HG03280 (cell line): ENCODE data around the gene STAC2.
A peak's percentile ranks its signal among the peaks of the same experiment; 100 is the strongest.

Experiments used
- ATAC-seq: cut with Tn5 transposase; IDR thresholded peaks from one replicate; pipeline ENCODE4 v1.9.1; 2021; ENCODE audit warnings: mild to moderate bottlenecking, moderate library complexity; ENCODE audit not compliant: unreplicated experiment

The STAC2 gene

DNA sequence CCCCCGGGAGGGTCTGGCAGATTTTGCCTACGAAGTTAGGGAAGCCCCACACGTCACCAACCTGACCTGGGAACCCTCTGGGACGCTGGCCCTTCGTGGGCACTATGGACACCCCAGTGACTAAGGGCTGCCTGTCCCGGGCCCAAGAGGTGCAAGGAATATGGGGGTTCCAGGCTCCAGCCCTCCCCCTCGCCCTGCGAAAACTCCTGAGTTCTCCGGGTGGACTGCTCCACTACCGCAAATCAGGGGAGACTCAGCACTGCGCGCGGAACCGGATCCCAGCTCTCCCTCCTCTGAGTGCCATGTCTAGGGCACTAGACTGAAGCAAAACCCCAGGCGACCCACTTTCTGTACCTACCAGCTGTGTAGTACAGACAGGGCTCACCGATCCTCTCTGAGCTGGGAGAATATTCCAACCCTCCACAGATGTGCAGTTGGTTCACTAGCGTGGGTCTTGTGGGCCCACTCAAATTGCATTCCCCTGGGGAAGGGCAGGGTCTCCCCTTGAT, 59.9 kb downstream of the STAC2 start, which contains the start of gene ARL5C:
Gene ARL5C, minus strand, starts transcription at position 321 of the 509 bp plus-strand sequence. CDS start 401 bp downstream, outside the sequence.
- no peak for ATAC-seq

DNA sequence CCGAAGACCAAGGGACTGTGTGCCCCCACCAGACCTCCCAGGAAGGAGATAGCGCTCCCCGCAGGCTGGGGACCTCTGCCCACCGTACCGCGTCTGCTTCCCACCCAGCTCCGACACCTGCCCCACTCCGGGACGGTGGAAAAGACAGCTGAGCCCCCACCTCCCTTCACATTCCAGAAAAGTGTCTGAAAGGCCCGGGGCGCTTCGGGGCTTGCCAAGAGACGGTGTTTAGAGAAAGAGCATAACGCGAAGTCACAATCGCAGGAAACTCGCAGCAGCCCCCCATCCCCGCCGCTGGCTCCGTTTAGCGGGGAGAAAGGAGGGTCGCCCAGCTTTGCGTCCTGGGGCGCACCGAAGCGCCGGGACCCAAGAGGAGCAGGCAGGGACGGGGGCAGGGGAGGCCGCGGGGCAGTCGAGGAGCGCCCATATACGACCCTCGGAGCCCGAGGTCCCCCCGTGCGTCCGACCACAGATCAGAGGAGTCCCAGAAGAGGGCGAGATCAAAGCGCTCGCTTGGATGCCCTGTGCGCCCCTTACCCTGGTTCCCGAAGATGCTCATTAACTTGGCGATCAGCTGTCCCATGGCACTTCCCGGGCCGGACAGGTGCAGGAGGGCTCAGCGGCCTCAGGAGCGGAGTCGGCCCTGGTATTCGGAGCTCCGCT, 60.4 kb downstream of the STAC2 start:
- no peak for ATAC-seq

DNA sequence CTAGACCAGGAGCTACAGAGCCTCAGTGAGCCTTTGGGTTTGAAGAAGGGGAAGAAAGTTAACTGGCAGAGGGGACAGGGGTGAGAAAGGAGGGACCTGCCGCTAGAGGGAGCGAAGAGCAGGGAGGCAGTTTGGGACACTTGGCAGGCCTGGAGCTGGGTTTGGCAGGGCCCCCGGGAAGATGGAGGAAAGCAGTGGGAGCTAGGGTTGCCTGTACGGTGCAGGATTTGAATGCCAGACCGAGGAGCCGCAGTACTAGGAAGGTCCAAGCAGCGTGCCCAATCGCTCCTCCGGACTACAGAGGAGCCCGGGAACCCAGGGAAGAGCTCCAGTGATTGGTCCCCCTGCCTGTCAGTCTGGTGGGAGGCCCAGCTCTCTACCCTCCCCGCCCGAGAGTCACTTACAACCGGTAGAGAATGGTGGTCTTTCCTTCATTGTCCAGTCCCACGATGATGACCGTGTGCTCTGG, 61.0 kb downstream of the STAC2 start:
- ATAC-seq, result peak; percentile 78

DNA sequence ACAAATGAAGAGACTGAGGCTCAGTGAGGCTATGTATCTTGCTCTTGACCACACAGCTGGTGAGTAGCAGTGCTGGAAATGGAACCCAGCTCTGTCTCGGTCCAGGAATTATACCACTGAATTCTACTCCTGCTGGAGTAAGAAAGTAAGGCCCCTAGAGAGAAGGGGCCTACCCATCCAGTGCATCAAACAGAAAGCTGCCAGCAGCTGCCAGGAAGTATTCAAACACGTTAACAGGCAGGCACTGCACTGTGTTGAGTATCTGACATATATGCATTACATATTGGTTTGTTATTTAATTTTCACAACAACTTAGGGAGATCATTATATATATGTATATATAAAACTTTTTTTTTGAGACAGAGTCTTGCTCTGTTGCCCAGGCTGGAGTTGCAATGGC, 63.8 kb downstream of the STAC2 start:
- no peak for ATAC-seq
